ENCODE measurements around the gene BDH1.
"Not testable (repeated sequence)": the region's sequence is repeated elsewhere in the genome, so short reads cannot be mapped to it uniquely, and the experiment has no call there.

The BDH1 gene, protein sequence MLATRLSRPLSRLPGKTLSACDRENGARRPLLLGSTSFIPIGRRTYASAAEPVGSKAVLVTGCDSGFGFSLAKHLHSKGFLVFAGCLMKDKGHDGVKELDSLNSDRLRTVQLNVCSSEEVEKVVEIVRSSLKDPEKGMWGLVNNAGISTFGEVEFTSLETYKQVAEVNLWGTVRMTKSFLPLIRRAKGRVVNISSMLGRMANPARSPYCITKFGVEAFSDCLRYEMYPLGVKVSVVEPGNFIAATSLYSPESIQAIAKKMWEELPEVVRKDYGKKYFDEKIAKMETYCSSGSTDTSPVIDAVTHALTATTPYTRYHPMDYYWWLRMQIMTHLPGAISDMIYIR

GRCh38 chr3:197555281-197556261, at the start of gene BDH1:
BDH1 (minus strand) TSS chr3:197555968; CDS start chr3:197546443, 9,525 bp downstream.
- no peak for FAIRE-seq

DNA sequence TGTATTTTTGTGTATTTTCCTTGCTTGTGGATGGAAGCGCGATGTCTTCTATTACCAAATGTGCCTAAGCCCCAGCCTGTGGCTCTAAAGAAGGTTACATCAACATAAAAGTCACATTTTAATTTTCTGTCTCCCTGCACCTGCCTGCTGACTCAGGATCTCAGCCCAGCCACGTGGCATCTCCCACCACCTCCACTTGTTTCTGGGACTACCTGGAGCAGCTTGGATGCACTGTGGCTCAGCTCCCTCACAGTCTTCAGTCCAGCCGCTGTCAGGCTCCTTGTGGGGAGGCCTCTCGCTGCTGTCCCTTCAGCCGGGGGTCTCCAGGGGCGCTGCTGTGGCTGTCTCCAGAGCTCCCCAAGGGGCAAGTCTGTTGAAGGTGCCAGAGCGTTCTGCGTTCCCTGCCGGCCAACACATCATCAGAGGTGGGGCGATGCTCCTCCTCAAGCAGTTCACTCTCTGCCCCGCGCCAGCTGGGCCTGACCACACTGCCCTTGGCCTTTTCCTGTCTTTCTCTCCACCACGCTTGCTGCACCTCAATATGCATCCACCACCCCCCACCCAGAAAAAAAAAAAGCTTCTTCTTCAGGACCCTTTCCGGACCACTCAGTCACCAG, 47.7 kb upstream of the BDH1 start:
- FAIRE-seq, result no peak

DNA sequence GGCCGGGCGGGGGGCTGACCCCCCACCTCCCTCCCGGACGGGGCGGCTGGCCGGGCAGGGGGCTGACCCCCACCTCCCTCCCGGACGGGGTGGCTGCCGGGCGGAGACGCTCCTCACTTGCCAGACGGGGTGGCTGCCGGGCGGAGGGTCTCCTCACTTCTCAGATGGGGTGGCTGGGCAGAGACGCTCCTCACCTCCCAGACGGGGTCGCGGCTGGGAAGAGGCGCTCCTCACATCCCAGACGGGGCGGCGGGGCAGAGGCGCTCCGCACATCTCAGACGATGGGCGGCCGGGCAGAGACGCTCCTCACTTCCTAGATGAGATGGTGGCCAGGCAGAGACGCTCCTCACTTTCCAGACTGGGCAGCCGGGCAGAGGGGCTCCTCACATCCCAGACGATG, 46.6 kb upstream of the BDH1 start:
- not testable (repeated sequence) for FAIRE-seq

GRCh38 chr3:197601566-197601840, 45.7 kb upstream of the BDH1 start:
- not testable (repeated sequence) for FAIRE-seq

GRCh38 chr3:197600796-197601565, 45.2 kb upstream of the BDH1 start:
- FAIRE-seq, result no peak

DNA sequence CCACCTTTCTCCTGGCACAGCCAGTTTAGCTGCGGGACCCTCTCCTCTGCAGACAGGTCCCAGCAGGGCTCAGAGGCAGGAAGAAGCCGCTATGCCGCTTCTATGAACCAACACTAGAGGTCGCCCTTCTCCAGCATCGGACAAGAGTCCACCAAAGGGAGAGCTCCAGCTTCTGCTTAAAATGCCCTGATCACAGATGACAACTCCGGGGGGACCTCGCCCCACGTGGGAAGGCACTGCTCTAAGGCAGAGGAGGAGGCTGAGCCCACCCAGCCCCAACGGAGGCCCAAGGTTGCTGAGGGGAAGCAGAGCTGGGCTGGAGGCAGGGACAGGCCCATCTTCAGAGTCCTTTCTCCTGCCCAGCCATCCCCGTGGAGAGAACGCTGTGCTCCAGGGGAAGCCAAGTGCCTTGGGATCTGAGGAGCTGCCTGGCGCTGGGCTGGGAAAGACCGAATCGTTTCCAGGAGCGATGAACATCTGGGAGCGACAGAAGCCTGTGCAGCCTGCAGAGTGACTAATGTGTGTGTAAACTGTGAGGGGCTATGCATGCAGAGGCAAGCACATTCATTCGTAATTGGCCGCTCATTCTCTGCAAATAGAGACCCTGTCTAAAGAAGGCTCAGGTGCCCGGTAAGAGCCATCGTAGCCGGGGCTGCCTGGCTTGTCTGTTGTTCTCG, 43.5 kb upstream of the BDH1 start:
- FAIRE-seq, result no peak

GRCh38 chr3:197598404-197598980, 42.7 kb upstream of the BDH1 start:
- FAIRE-seq, result no peak

DNA sequence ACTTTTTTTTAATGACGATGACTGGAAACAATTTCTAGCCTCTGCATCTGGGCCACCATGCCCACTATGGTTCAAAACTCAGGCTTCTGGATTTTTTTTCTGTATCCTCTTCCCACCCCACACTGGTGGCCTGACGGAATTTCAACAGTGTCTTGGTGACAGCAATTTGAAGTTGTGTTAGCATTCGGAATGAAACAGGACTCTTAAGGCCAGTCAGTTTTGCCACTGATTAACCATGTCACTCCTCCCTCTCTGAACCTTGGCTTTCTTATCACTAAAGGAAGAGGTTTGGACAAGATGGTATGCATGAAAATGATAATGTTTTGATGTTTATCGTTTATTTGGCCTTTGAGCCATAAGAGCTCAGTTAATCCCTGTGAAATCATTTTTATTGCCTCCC, 41.6 kb upstream of the BDH1 start:
- no peak for FAIRE-seq

- no peak for FAIRE-seq
Measured at GRCh38 chr3:197595470-197596185, 39.9 kb upstream of the BDH1 start.

DNA sequence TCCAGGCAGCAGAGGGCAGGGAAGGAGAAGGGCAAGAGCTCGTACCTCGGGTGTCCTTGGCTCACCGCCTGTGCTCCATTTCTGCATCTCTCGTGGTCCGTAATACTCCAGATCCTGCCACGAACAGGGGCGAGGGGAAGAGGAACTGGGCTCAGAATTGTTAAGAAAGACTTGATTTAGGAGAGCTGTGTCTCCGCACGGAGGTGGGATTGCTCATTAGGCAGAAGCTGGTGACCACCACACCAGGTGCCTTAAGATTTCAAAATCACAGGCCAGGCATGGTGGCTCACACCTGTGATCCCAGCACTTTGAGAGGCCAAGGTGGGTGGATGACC, 37.2 kb upstream of the BDH1 start:
- no peak for FAIRE-seq

DNA sequence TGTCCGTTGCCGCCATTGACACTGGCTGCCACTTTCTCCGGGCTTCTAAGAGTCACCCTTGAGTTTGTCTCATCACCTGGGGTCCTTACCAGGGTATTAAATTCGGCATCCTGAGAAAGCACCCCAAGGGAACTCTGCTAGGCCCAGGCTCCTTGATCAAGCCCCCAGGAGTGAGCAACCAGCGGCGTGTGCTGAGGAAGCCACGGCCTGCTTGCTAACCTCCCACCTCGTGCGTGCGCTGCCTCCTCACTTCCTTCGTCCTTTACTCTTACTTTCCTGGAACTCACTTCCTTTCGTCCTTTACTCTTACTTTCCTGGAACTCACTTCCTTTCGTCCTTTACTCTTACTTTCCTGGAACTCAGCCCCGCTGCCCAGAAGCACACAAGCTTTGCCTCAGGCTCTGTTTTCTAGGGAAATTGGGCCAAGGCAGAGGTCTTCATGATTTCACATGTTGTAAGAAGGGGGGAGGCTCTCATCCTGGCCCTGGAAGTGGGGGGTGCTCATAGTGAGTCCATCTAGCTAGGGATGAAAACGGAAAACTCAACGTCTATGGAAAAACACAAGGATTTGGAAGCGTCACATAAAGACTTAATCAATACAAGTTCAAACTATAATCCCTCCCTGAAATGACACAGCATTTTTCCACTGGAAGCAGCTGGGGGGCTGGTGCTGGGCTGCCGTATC, 36.7 kb upstream of the BDH1 start:
- FAIRE-seq, result no peak

- no peak for FAIRE-seq
Measured at GRCh38 chr3:197591816-197592215, 36.0 kb upstream of the BDH1 start.

DNA sequence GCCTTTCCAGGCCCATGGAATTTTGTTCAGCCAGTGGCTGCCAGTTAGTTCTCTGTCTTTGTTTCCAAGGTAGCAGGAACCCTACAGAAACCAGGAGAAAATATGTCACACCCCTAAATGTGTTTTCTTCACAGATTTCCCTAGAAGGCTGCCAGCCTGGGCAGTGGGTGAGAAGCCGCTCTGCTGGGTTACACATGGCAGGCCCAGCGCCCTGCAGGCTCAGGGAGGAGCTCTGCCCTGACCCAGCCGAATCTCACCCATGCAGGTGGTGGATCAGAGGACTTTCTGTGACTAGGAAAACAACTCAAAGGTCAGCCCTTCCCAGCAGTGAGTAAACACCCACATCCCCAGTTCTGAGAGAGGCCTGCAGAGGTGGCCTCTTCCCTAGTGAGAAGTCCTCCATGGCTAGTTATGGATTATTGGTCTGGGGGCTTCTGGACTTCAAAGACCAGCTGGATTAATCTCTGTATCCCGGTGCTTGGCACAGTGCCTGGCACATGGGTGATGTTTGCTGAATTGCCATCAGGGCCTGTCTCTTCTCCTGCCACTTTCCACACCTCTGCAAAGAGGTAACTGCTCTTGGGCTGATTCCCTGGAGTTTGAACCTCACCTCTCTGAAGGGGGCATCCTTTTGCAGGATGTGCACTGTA, 34.7 kb upstream of the BDH1 start:
- FAIRE-seq, result no peak

DNA sequence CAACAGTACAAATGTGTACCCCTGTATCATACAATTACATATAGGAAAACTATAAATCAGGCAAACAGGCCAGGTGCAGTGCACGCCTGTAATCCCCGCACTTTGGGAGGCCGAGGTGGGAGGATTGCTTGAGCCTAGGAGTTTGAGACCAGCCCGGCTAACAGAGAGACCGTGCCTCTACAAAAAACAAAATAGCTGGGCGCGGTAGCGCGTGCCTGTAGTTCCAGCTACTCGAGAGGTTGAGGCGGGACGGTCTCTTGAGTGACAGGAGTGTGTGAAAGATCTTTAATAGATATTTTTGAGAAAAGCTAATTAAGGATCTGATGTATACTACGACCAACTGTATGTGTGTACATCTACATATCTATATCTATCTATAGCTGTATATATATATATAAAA, 33.8 kb upstream of the BDH1 start:
- no peak for FAIRE-seq

GRCh38 chr3:197586768-197587167, 31.0 kb upstream of the BDH1 start:
- FAIRE-seq, result not testable (repeated sequence)

GRCh38 chr3:197586181-197586580, 30.4 kb upstream of the BDH1 start:
- FAIRE-seq, result no peak

- no peak for FAIRE-seq
Measured at GRCh38 chr3:197584733-197585132, 29.0 kb upstream of the BDH1 start.

DNA sequence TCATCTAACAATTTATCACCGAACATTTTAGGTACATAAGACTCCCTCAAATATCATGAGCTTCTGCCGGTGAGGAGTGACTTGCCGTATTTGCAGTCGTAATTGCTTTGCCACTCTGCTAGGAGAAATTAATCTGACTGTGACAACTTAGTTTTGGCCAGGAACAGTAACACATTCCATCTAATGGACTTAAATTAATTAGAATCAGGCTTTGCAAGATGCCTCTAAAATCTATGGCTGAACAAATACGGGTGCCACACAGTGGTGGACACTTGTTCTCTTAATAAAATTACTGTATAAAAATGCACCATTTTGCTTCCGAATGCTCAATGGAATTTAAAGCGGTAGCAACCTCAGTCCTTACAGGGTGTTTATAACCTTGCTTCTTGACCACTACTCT, 27.6 kb upstream of the BDH1 start:
- no peak for FAIRE-seq

GRCh38 chr3:197580253-197580691, 24.5 kb upstream of the BDH1 start:
- FAIRE-seq, result no peak

GRCh38 chr3:197578376-197578775, 22.6 kb upstream of the BDH1 start:
- no peak for FAIRE-seq
